Stomach (tissue), 4 donors: ENCODE measurements around the gene CEP89.

ENCODE experiments used
- EP300 ChIP-seq: sonication (generic); formaldehyde crosslinking; IDR thresholded peaks from one replicate; pipeline ENCODE4 v1.6.1; 2017; ENCODE audit warnings: antibody characterized with exemption
- POLR2A ChIP-seq, 4 donors: fragments of 450-650 bp; IDR thresholded peaks; one replicate each; pipeline ENCODE4 v1.6.1; 2016; ENCODE audit warnings: antibody characterized with exemption in 4 of 4, control low read depth in 2 of 4, mild to moderate bottlenecking in 1 of 4, moderate library complexity in 1 of 4
- POLR2AphosphoS5 ChIP-seq, 3 donors: sonication (generic); formaldehyde crosslinking; IDR thresholded peaks; one replicate each; pipeline ENCODE4 v1.6.1; 2016; ENCODE audit warnings: antibody characterized with exemption in 3 of 3
- TF ChIP-seq, protein P1 (sequence below), 7 experiments: fragments of 450-650 bp in 4 of 7; fragments of 200-600 bp in 3 of 7; sonication (generic) in 3 of 7; IDR thresholded peaks; one replicate each; pipeline ENCODE4 v1.5.1; 2016 to 2019; ENCODE audit warnings: antibody characterized with exemption in 7 of 7, control low read depth in 2 of 7, mild to moderate bottlenecking in 1 of 7

DNA sequence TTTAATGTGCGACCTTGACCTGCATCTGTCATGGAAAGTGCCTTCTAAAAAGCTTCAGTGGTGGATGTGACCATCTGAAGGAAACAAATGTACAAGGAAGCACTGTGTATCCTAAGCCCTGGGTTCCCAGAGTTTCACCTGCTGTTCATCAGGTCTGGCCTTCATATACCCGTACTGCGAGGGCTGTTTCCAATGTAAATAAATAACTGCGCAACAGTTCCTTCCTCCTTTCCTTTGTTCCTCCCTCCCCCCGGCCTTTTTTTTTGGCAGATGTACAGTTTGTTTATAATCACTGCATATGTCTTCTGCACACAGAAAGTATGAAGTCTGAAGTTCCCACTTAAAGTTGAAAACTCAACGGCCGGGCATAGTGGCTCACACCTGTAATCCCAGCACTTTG lies 5.5 kb upstream of the CEP89 start:
- TF ChIP-seq, protein P1, sequence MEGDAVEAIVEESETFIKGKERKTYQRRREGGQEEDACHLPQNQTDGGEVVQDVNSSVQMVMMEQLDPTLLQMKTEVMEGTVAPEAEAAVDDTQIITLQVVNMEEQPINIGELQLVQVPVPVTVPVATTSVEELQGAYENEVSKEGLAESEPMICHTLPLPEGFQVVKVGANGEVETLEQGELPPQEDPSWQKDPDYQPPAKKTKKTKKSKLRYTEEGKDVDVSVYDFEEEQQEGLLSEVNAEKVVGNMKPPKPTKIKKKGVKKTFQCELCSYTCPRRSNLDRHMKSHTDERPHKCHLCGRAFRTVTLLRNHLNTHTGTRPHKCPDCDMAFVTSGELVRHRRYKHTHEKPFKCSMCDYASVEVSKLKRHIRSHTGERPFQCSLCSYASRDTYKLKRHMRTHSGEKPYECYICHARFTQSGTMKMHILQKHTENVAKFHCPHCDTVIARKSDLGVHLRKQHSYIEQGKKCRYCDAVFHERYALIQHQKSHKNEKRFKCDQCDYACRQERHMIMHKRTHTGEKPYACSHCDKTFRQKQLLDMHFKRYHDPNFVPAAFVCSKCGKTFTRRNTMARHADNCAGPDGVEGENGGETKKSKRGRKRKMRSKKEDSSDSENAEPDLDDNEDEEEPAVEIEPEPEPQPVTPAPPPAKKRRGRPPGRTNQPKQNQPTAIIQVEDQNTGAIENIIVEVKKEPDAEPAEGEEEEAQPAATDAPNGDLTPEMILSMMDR (IDR thresholded peaks at IDR 0.05), result no peak
- no peak for TF ChIP-seq POLR2AphosphoS5 (IDR thresholded peaks at IDR 0.05)
- no peak for TF ChIP-seq POLR2A (IDR thresholded peaks at IDR 0.05)
- no peak for TF ChIP-seq EP300
